Thyroid gland (tissue), 4 donors: ENCODE results near the gene PCBD1. TPM values are rescaled to one million over a fixed set of nuclear protein-coding genes. Genes with fewer than 3 reads are reported as not detected.

Experiments
- DNase-seq, 2 donors: peaks; one replicate each; pipeline ENCODE4 v3.0.0-alpha.2; 2019
- H3K27ac ChIP-seq, 3 donors: fragments of 200-600 bp; sonication (generic); 1 replicate in 2 of 3; 2 replicates in 1 of 3; pipeline ENCODE4 v1.5.1; 2016 to 2019; ENCODE audit warnings: mild to moderate bottlenecking in 1 of 3, moderate library complexity in 1 of 3
- H3K27me3 ChIP-seq: fragments of 200-600 bp; sonication (generic); one replicate; pipeline ENCODE4 v1.5.1; 2019
- H3K36me3 ChIP-seq, 2 donors: fragments of 200-600 bp; sonication (generic); one replicate each; pipeline ENCODE4 v1.5.1; 2016 to 2019
- H3K4me1 ChIP-seq, 2 donors: fragments of 200-600 bp; sonication (generic); one replicate each; pipeline ENCODE4 v1.5.1; 2017 to 2019
- H3K4me3 ChIP-seq, 3 donors: fragments of 200-600 bp; sonication (generic); replicated peaks in 1 of 3; 1 replicate in 2 of 3; 2 replicates in 1 of 3; pipeline ENCODE4 v1.5.1; 2016; ENCODE audit warnings: mild to moderate bottlenecking in 1 of 3
- H3K9me3 ChIP-seq: fragments of 200-600 bp; sonication (generic); one replicate; pipeline ENCODE4 v1.5.1; 2017
- POLR2A ChIP-seq, 2 donors: fragments of 450-650 bp; IDR thresholded peaks; one replicate each; pipeline ENCODE4 v1.6.1; 2017; ENCODE audit warnings: antibody characterized with exemption in 2 of 2, mild to moderate bottlenecking in 2 of 2, moderate library complexity in 1 of 2
- WGBS, 2 donors: methylation state at CpG; one replicate each; pipeline ENCODE4 v1.1.5; 2017; 5-methylcytosine and 5-hydroxymethylcytosine counted together
- intact Hi-C: fragments of 100-400 bp; cut with DNase I; formaldehyde crosslinking; loops from one replicate; pipeline ENCODE4 v1.15.1; 2023
- total RNA-seq, 4 donors: library from RNA; depleted of rRNA; stranded (reverse); fragments of >200 nt; gene quantifications; one replicate each; pipeline ENCODE4 v1.2.3, GENCODE V29; 2016
- TF ChIP-seq, protein P1 (sequence below), 6 experiments: fragments of 200-600 bp in 3 of 6; fragments of 450-650 bp in 3 of 6; sonication (generic) in 3 of 6; IDR thresholded peaks; one replicate each; pipeline ENCODE4 v1.5.1; 2016 to 2019; ENCODE audit warnings: antibody characterized with exemption in 6 of 6, mild to moderate bottlenecking in 2 of 6, inconsistent platforms in 1 of 6, moderate library complexity in 1 of 6

The PCBD1 gene
- total RNA-seq, 4 donors from 2014 or later: 39.4 to 124 (median 86.8) TPM

DNA sequence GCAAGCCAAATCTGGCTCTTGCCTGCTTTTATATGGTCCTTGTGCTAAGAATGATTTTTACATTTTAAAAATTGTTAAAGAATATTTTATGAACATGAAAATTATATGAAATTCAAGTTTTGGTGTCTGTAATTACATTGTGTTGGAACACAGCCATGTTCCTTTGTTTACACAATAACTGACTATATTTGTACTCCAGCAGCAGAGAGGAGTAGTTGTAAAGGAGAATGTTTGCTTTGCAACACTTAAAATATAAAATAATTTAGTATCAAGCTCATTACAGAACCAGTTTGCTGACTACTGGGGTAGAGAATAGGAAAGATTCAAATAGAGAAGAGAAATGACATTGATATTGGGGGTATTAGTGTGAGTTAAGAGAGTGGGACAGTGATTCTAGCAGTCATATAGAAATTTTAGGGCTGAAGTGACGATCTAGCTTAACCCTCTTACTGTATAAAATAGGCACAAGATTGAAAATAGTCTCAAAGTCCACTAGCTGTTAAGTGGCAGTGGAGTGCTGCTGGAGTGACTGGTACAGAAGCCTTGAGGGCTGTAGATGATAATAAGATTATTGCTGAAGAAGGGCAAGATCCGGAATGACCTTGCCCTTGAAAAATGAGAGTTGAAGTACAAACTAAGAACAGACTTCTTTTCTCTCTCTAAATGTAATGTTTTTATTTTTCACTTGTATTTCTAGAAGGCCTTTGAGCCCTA, 44.4 kb downstream of the PCBD1 start:
- peaks cover 0 to 8% of the 10 kb centered on the region in 2 donors for H3K4me1 ChIP-seq
- H3K36me3 ChIP-seq: peaks cover 0 to 6% of the 10 kb centered on the region in 2 donors
- DNase-seq: no peak
- intact Hi-C loops: no loop called here
- TF ChIP-seq, protein P1, sequence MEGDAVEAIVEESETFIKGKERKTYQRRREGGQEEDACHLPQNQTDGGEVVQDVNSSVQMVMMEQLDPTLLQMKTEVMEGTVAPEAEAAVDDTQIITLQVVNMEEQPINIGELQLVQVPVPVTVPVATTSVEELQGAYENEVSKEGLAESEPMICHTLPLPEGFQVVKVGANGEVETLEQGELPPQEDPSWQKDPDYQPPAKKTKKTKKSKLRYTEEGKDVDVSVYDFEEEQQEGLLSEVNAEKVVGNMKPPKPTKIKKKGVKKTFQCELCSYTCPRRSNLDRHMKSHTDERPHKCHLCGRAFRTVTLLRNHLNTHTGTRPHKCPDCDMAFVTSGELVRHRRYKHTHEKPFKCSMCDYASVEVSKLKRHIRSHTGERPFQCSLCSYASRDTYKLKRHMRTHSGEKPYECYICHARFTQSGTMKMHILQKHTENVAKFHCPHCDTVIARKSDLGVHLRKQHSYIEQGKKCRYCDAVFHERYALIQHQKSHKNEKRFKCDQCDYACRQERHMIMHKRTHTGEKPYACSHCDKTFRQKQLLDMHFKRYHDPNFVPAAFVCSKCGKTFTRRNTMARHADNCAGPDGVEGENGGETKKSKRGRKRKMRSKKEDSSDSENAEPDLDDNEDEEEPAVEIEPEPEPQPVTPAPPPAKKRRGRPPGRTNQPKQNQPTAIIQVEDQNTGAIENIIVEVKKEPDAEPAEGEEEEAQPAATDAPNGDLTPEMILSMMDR (IDR thresholded peaks at IDR 0.05): no peak
- no peak for TF ChIP-seq POLR2A (IDR thresholded peaks at IDR 0.05)
- 60 to 68% methylated on average over 2 of the region's 2 CpGs for WGBS, 2 donors
- H3K27ac ChIP-seq: no peak overlapping the region
- no peaks in the 10 kb centered on the region for H3K9me3 ChIP-seq
- no peak overlapping the region for H3K4me3 ChIP-seq
- no peaks in the 10 kb centered on the region for H3K27me3 ChIP-seq

DNA sequence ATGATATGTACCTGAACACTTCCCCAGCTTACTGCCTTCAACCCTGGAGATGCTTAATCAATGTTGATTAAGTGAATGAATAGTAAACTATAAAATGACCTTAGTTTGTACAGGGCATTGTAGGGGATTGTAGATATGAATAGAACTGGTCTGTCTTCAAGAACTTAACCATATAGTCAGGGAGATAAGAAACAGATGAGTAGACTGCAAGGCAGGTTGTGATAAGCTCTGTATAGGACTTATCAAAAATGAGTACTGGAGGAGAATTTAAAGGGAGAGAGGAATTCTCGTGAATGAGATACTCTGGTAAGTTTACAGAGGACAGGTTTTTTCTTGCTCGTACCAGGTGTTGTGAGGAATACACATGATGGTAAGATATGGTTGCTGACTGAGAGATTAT, 45.0 kb downstream of the PCBD1 start:
- H3K9me3 ChIP-seq: no peaks in the 10 kb centered on the region
- 86 to 88% methylated on average over 2 of the region's 2 CpGs for WGBS, 2 donors
- intact Hi-C loops: no loop called here
- H3K27me3 ChIP-seq: no peaks in the 10 kb centered on the region
- no peak overlapping the region for H3K4me3 ChIP-seq
- TF ChIP-seq POLR2A (IDR thresholded peaks at IDR 0.05): no peak
- TF ChIP-seq, protein P1 (IDR thresholded peaks at IDR 0.05): no peak
- DNase-seq: no peak
- peaks cover 0 to 6% of the 10 kb centered on the region in 2 donors for H3K36me3 ChIP-seq
- peaks cover 0 to 8% of the 10 kb centered on the region in 2 donors for H3K4me1 ChIP-seq
- H3K27ac ChIP-seq: no peak overlapping the region

DNA sequence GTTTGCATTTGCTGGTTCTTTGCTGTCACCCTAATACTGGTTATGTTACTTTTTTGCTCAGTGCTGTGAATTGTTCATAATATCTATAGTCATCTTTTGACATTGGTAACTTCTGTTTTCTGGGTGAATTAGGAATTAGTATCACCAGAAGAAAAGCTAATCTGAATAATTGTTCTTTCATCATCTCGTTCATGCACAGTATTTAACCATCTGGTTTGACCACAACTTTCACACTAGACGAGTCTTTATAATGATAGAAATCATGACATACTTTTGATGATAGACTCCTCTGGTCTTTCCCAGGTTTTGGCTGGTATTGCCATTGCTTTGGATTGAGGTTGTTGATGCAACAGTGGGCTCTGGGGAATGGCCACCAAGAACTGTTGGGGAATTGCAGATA, 47.5 kb downstream of the PCBD1 start:
- no peak for TF ChIP-seq POLR2A (IDR thresholded peaks at IDR 0.05)
- TF ChIP-seq, protein P1 (IDR thresholded peaks at IDR 0.05): no peak
- no peaks in the 10 kb centered on the region for H3K27me3 ChIP-seq
- peaks cover 0 to 3% of the 10 kb centered on the region in 2 donors for H3K36me3 ChIP-seq
- no peak for DNase-seq
- peaks cover 8 to 12% of the 10 kb centered on the region in 2 donors for H3K4me1 ChIP-seq
- intact Hi-C loops: no loop called here
- H3K4me3 ChIP-seq: no peak overlapping the region
- WGBS, 2 donors: 88 to 94% methylated on average over 2 of the region's 2 CpGs
- H3K27ac ChIP-seq: no peak overlapping the region
- no peaks in the 10 kb centered on the region for H3K9me3 ChIP-seq

DNA sequence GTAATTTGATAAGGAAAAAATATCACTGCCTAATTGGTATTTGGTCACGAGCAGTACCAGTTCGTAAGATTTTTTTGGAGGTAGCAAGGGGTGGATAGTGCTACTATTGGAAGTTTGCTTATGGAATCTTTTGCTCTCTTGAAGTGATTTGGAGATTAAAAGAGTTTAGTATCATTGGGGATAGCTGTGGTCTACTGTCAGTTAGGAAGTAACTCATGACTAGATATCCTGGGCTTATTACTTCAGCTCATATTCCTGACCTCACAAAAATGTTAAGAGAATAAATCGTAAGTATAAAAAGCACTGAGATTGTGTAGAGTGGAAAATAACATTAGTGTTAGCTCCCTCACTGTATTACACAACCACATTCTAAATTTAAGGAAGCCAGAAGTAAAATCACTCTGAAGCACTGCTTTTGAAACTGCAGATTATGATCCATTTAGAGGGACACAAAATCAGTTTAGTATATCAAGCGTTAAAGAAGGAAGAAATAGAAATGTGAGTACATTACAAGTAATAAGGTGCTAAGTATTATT, 50.0 kb downstream of the PCBD1 start:
- no peak overlapping the region for H3K4me3 ChIP-seq
- no peak overlapping the region for H3K27ac ChIP-seq
- intact Hi-C loops: no loop called here
- TF ChIP-seq, protein P1 (IDR thresholded peaks at IDR 0.05): no peak
- no peak for TF ChIP-seq POLR2A (IDR thresholded peaks at IDR 0.05)
- no peaks in the 10 kb centered on the region for H3K9me3 ChIP-seq
- DNase-seq: no peak
- 86 to 92% methylated on average over 4 of the region's 4 CpGs for WGBS, 2 donors
- H3K27me3 ChIP-seq: no peaks in the 10 kb centered on the region
- H3K4me1 ChIP-seq: peaks cover 13 to 17% of the 10 kb centered on the region in 2 donors
- no peaks in the 10 kb centered on the region for H3K36me3 ChIP-seq

DNA sequence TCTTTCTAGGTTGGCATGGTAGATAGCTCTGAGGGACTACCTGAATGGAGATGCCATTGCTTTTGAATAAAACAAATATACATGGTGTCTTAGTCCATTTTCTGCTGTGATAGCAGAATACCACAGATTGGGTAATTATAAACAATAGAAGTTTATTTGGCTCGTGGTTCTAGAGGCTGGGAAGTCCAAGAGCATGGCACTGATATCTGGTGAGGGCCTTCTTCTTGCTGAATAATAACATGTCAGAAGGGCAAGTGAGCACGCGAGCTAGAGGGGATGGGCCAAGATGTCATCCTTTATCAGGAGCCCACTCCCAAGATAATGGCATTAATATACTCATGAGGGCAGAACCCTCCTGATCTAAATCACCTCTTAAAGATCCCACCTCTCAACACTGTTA, 50.7 kb downstream of the PCBD1 start:
- Histone ChIP-seq H3K27ac (no peak overlapping the region), H3K9me3 (no peaks in the 10 kb centered on the region), H3K4me1 (peaks cover 20 to 23% of the 10 kb centered on the region in 2 donors), H3K4me3 (no peak overlapping the region), H3K27me3 (no peaks in the 10 kb centered on the region), H3K36me3 (no peaks in the 10 kb centered on the region)
- WGBS, 2 donors: 96% methylated on average over 3 of the region's 3 CpGs
- intact Hi-C loops: no loop called here
- DNase-seq: no peak
- TF ChIP-seq, protein P1 (IDR thresholded peaks at IDR 0.05): no peak
- no peak for TF ChIP-seq POLR2A (IDR thresholded peaks at IDR 0.05)
